ENCODE results near the gene HPCAL4.

GRCh38 chr1:39672551-39672947 lies 18.7 kb downstream of the HPCAL4 start:
- TF ChIP-seq CTCF (IDR thresholded peaks at IDR 0.05) = no peak
- TF ChIP-seq POLR2A (IDR thresholded peaks at IDR 0.05) = no peak
